Peyer's patch (tissue), 4 donors: ENCODE data around the gene TMEM258.

Source experiments
- POLR2A ChIP-seq, 2 donors: fragments of 450-650 bp; IDR thresholded peaks; one replicate each; pipeline ENCODE4 v1.5.1; 2017; ENCODE audit warnings: antibody characterized with exemption in 2 of 2, mild to moderate bottlenecking in 2 of 2, moderate library complexity in 2 of 2
- TF ChIP-seq, protein P1 (sequence below), 6 experiments: fragments of 450-650 bp in 4 of 6; fragments of 200-600 bp in 2 of 6; sonication (generic) in 1 of 6; IDR thresholded peaks; one replicate each; pipeline ENCODE4 v1.5.1; 2017 to 2019; ENCODE audit warnings: antibody characterized with exemption in 6 of 6, mild to moderate bottlenecking in 3 of 6, moderate library complexity in 1 of 6

DNA sequence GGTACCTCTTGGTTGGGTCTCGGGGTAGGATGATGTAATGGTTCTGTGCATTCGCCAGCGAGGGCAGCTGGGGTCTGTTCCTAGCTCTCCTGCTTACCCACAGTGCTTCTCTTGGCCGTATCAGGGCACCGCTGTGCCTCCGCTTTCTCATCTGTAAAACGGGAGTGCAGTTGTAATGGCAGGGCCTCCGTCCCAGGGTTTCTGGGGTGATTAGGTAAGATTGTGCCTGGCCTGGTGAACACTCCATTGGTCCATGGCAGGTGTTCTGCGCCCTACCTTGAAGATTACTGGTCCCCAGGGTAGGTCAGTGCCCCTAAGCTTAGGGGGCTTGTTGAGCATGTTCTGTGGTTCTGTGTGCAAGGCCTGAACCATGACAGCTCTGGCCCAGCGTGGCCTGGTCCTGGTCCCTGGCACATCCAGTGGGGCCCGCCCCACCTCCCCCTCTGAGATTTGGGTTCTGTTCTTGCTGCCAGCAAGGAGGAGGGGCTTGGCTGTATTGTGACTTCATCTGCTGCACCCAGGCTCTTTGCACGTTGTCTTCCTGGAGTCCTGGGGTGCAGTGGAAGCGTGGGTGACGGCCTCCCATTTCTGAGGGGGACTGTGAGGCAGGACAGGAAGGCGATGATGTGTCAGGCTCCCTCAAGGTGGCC lies 35.1 kb downstream of the TMEM258 start:
- no peak for TF ChIP-seq POLR2A (IDR thresholded peaks at IDR 0.05)
- TF ChIP-seq, protein P1, sequence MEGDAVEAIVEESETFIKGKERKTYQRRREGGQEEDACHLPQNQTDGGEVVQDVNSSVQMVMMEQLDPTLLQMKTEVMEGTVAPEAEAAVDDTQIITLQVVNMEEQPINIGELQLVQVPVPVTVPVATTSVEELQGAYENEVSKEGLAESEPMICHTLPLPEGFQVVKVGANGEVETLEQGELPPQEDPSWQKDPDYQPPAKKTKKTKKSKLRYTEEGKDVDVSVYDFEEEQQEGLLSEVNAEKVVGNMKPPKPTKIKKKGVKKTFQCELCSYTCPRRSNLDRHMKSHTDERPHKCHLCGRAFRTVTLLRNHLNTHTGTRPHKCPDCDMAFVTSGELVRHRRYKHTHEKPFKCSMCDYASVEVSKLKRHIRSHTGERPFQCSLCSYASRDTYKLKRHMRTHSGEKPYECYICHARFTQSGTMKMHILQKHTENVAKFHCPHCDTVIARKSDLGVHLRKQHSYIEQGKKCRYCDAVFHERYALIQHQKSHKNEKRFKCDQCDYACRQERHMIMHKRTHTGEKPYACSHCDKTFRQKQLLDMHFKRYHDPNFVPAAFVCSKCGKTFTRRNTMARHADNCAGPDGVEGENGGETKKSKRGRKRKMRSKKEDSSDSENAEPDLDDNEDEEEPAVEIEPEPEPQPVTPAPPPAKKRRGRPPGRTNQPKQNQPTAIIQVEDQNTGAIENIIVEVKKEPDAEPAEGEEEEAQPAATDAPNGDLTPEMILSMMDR (IDR thresholded peaks at IDR 0.05): no peak
